Measurements from ENCODE around the gene FMO5. TPM values are rescaled to one million over a fixed set of nuclear protein-coding genes. Genes with fewer than 3 reads are reported as not detected.
"Not testable (repeated sequence)": the region's sequence is repeated elsewhere in the genome, so short reads cannot be mapped to it uniquely, and the experiment has no call there.

Gene FMO5
- total RNA-seq, 2 experiments from 2014 or later = 0.41 to 0.67 TPM

DNA sequence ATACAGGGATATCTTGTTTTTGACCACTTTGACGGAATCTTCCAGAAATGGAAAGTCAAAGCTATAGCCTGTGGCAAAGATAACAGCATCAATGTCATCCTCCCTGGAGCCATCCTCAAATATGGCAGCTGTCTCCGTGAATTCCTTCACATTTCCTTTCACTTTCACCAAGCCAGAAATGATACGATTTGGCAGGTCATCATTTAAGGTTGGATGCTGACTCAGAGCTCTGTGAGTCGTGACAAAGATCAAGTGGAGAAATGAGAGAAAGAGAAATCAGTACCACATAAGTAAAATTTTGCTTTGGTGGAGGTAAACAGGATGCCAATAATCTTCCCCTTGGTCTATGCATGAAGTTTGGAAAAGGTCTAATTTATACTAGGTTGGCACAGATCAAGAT, 23.9 kb downstream of the FMO5 start:
- Mint-ChIP-seq H3K4me3 (no peak overlapping the region), H3K4me1 (ENCODE audit: low read depth) (no peaks in the 10 kb centered on the region), H3K9me3 (no peaks in the 10 kb centered on the region), H3K27me3 (no peaks in the 10 kb centered on the region), H3K27ac (no peak overlapping the region), H3K36me3 (ENCODE audit: low read depth) (no peaks in the 10 kb centered on the region)
- Histone ChIP-seq H3K4me1 (ENCODE audit: insufficient read depth, low read length) (no peaks in the 10 kb centered on the region), H3K27me3 (ENCODE audit: control insufficient read depth in 1 of 2, insufficient read depth in 2 of 2, low read length in 2 of 2) (no peaks in the 10 kb centered on the region), H3K9me3 (ENCODE audit: control insufficient read depth in 1 of 2, insufficient read depth in 1 of 2, low read length in 2 of 2) (no peaks in the 10 kb centered on the region), H3K36me3 (ENCODE audit: insufficient read depth, low read length) (no peaks in the 10 kb centered on the region), H3K27ac (ENCODE audit: low read depth in 1 of 2, low read length in 2 of 2) (no peak overlapping the region), H3K4me3 (ENCODE audit: low read length) (no peak overlapping the region)
- DNase-seq = no peak
- CTCF ChIA-PET = no interaction called here
- POLR2A ChIA-PET = no interaction called here
- no peak for ATAC-seq (ENCODE audit: poor library complexity)
- intact Hi-C loops (cut with DNase I, micrococcal nuclease) = no loop called here
- TF ChIP-seq, protein P1, sequence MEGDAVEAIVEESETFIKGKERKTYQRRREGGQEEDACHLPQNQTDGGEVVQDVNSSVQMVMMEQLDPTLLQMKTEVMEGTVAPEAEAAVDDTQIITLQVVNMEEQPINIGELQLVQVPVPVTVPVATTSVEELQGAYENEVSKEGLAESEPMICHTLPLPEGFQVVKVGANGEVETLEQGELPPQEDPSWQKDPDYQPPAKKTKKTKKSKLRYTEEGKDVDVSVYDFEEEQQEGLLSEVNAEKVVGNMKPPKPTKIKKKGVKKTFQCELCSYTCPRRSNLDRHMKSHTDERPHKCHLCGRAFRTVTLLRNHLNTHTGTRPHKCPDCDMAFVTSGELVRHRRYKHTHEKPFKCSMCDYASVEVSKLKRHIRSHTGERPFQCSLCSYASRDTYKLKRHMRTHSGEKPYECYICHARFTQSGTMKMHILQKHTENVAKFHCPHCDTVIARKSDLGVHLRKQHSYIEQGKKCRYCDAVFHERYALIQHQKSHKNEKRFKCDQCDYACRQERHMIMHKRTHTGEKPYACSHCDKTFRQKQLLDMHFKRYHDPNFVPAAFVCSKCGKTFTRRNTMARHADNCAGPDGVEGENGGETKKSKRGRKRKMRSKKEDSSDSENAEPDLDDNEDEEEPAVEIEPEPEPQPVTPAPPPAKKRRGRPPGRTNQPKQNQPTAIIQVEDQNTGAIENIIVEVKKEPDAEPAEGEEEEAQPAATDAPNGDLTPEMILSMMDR (IDR thresholded peaks at IDR 0.05) = no peak

DNA sequence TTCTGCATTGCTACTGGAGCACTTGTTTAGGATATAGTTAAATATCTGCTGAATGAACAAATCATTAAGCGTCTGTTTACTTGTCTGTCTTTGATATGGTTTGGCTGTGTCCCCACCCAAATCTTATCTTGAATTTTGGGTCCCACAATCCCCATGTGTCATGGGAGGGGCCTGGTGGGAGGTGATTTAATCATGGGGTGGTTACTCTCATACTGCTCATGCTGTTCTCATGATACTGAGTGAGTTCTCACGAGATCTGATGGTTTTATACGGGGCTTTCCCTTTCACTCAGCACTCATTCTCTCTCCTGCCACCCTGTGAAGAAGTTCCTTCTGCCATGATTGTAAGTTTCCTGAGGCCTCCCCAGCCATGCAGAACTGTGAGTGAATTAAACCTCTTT, 27.8 kb downstream of the FMO5 start:
- H3K36me3 Mint-ChIP-seq (ENCODE audit: low read depth); CTCF ChIA-PET; H3K27me3 ChIP-seq (ENCODE audit: control insufficient read depth in 1 of 2, insufficient read depth in 2 of 2, low read length in 2 of 2); ATAC-seq (ENCODE audit: poor library complexity); H3K27me3 Mint-ChIP-seq; H3K4me1 Mint-ChIP-seq (ENCODE audit: low read depth); H3K36me3 ChIP-seq (ENCODE audit: insufficient read depth, low read length); H3K27ac ChIP-seq (ENCODE audit: low read depth in 1 of 2, low read length in 2 of 2); H3K9me3 Mint-ChIP-seq; POLR2A ChIA-PET; H3K4me3 Mint-ChIP-seq; H3K9me3 ChIP-seq (ENCODE audit: control insufficient read depth in 1 of 2, insufficient read depth in 1 of 2, low read length in 2 of 2); intact Hi-C loops (cut with DNase I, micrococcal nuclease); H3K27ac Mint-ChIP-seq; H3K4me3 ChIP-seq (ENCODE audit: low read length); DNase-seq; H3K4me1 ChIP-seq (ENCODE audit: insufficient read depth, low read length): not testable (repeated sequence)

DNA sequence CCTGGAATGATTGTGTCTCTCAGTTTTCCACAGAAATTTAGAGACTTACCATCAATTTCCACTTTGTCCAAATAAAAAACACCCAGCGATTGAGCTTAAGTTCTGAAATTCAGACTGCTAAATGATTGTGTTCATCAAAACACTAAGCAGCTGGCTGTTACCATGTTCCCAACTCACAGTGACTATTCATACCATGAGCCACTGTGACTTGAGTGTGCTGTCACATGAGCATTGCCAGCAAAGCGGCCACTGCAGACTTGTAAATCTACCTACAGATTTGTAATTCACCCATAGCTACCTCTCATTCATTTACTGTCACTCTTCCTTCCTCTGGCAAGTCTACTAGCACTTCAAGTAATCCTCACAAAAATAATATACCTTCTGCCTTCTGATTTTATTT, 35.6 kb downstream of the FMO5 start:
- POLR2A ChIA-PET = no interaction called here
- H3K4me3 ChIP-seq (ENCODE audit: low read length) = no peak overlapping the region
- ATAC-seq (ENCODE audit: poor library complexity) (no peak), DNase-seq (no peak)
- CTCF ChIA-PET = no interaction called here
- no peak overlapping the region for H3K27ac ChIP-seq (ENCODE audit: low read depth in 1 of 2, low read length in 2 of 2)
- no peaks in the 10 kb centered on the region for H3K36me3 ChIP-seq (ENCODE audit: insufficient read depth, low read length)
- H3K9me3 Mint-ChIP-seq = no peaks in the 10 kb centered on the region
- no peaks in the 10 kb centered on the region for H3K27me3 ChIP-seq (ENCODE audit: control insufficient read depth in 1 of 2, insufficient read depth in 2 of 2, low read length in 2 of 2)
- H3K27me3 Mint-ChIP-seq = no peaks in the 10 kb centered on the region
- no peak overlapping the region for H3K4me3 Mint-ChIP-seq
- H3K4me1 Mint-ChIP-seq (ENCODE audit: low read depth) = no peaks in the 10 kb centered on the region
- TF ChIP-seq, protein P1 (IDR thresholded peaks at IDR 0.05) = no peak
- intact Hi-C loops (cut with DNase I, micrococcal nuclease) = no loop called here
- no peaks in the 10 kb centered on the region for H3K9me3 ChIP-seq (ENCODE audit: control insufficient read depth in 1 of 2, insufficient read depth in 1 of 2, low read length in 2 of 2)
- H3K36me3 Mint-ChIP-seq (ENCODE audit: low read depth) = no peaks in the 10 kb centered on the region
- H3K27ac Mint-ChIP-seq = no peak overlapping the region
- no peaks in the 10 kb centered on the region for H3K4me1 ChIP-seq (ENCODE audit: insufficient read depth, low read length)

DNA sequence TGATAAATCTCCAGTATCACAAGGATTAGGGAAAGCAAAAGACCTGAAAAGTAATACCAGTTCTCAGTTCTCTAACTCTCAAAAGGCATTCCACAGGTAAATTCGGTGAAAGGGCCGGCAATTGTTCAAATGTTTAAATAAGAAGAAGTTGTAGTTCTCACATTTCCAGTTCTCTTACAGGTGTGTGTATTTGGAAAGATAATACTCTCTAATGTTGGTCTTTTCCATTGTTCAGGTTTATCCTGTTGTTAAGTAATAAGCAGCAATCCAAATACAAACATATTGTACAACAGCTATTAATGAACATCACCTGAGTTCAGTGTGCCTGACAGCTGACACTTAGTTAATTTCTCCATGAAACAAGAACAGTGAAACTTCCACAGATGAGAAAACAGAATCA, 39.7 kb downstream of the FMO5 start:
- H3K27me3 Mint-ChIP-seq = no peaks in the 10 kb centered on the region
- H3K9me3 ChIP-seq (ENCODE audit: control insufficient read depth in 1 of 2, insufficient read depth in 1 of 2, low read length in 2 of 2) = no peaks in the 10 kb centered on the region
- TF ChIP-seq, protein P1 (IDR thresholded peaks at IDR 0.05) = no peak
- no peaks in the 10 kb centered on the region for H3K4me1 ChIP-seq (ENCODE audit: insufficient read depth, low read length)
- no peaks in the 10 kb centered on the region for H3K36me3 ChIP-seq (ENCODE audit: insufficient read depth, low read length)
- ATAC-seq (ENCODE audit: poor library complexity) (no peak), DNase-seq (no peak)
- no peak overlapping the region for H3K4me3 ChIP-seq (ENCODE audit: low read length)
- no peaks in the 10 kb centered on the region for H3K36me3 Mint-ChIP-seq (ENCODE audit: low read depth)
- no peaks in the 10 kb centered on the region for H3K27me3 ChIP-seq (ENCODE audit: control insufficient read depth in 1 of 2, insufficient read depth in 2 of 2, low read length in 2 of 2)
- no peak overlapping the region for H3K27ac Mint-ChIP-seq
- POLR2A ChIA-PET = interaction anchor here (1.4 kb wide), 1 partner anchor 12 kb away, joined by 4 read pairs; no protein-coding TSS in a partner anchor
- H3K4me1 Mint-ChIP-seq (ENCODE audit: low read depth) = no peaks in the 10 kb centered on the region
- no peaks in the 10 kb centered on the region for H3K9me3 Mint-ChIP-seq
- CTCF ChIA-PET = no interaction called here
- intact Hi-C loops (cut with DNase I, micrococcal nuclease) = no loop called here
- H3K27ac ChIP-seq (ENCODE audit: low read depth in 1 of 2, low read length in 2 of 2) = no peak overlapping the region
- no peak overlapping the region for H3K4me3 Mint-ChIP-seq

Measured in CD4-positive, alpha-beta T cell (primary cell).